WTC11 (cell line): ENCODE measurements around the gene LAMA1.

ENCODE experiments used
- CTCF ChIP-seq: fragments of 200-600 bp; IDR thresholded peaks from 2 replicates; pipeline ENCODE4 v1.8.0; 2022; ENCODE audit warnings: antibody characterized with exemption
- TP53 ChIP-seq: sonication (generic); formaldehyde crosslinking; IDR thresholded peaks from 2 replicates; pipeline ENCODE4 v1.8.1; 2023; ENCODE audit warnings: mild to moderate bottlenecking, missing genetic modification reagents
- ZNF317 ChIP-seq: sonication (generic); formaldehyde crosslinking; IDR thresholded peaks from 2 replicates; pipeline ENCODE4 v1.8.1; 2023; ENCODE audit warnings: low read depth, mild to moderate bottlenecking, moderate library complexity, missing genetic modification reagents, borderline replicate concordance
- ZNF532 ChIP-seq: fragments of 250-450 bp; sonication (Bioruptor Pico); IDR thresholded peaks from 2 replicates; pipeline ENCODE4 v1.9.0; 2021; ENCODE audit warnings: mild to moderate bottlenecking, borderline replicate concordance

- TF ChIP-seq ZNF532 (no peak), CTCF (no peak), ZNF317 (CRISPR knock-in tag) (no peak), TP53 (CRISPR knock-in tag) (no peak)
These were observed 156.9 kb downstream of the LAMA1 start for GRCh38 chr18:6960656-6961055.
